ENCODE measurements around the gene ALK.

GRCh38 chr2:29700560-29700959 is 220.8 kb downstream of the ALK start:
- TF ChIP-seq POLR2A (IDR thresholded peaks at IDR 0.05) (no peak), CTCF (IDR thresholded peaks at IDR 0.05) (no peak)
